Activated naive CD8-positive, alpha-beta T cell treated with anti-CD3 and anti-CD28 coated beads, Interleukin-2, amount 50 U/mL, for 24 hours (primary cell): ENCODE measurements around the gene RUNX3.

Source experiments
- ATAC-seq: fragments of 150-1000 bp; cut with Tn5 transposase; one replicate; pipeline ENCODE4 v1.10.0; 2021
- DNase-seq: peaks from one replicate; pipeline ENCODE4 v3.0.0; 2021
- H3K27ac Mint-ChIP-seq: one replicate; pipeline ENCODE4 v1.8.0; 2021; ENCODE audit warnings: mild to moderate bottlenecking, mixed read lengths
- H3K27me3 Mint-ChIP-seq: one replicate; pipeline ENCODE4 v1.8.0; 2021; ENCODE audit warnings: mixed read lengths
- H3K36me3 Mint-ChIP-seq: one replicate; pipeline ENCODE4 v1.8.0; 2021; ENCODE audit warnings: low read depth, mixed read lengths
- H3K4me1 Mint-ChIP-seq: one replicate; pipeline ENCODE4 v1.8.0; 2021; ENCODE audit warnings: mixed read lengths
- H3K4me3 Mint-ChIP-seq: one replicate; pipeline ENCODE4 v1.8.0; 2021; ENCODE audit warnings: mild to moderate bottlenecking, moderate library complexity, mixed read lengths
- H3K9me3 Mint-ChIP-seq: one replicate; pipeline ENCODE4 v1.8.0; 2021; ENCODE audit warnings: mixed read lengths

RUNX3 gene

GRCh38 chr1:24945354-24946326 is 15.6 kb upstream of the RUNX3 start:
- DNase-seq = no peak
- Mint-ChIP-seq H3K36me3 (peaks cover 68% of the 10 kb centered on the region), H3K27me3 (no peaks in the 10 kb centered on the region), H3K9me3 (no peaks in the 10 kb centered on the region), H3K27ac (no peak overlapping the region), H3K4me3 (no peak overlapping the region), H3K4me1 (peaks cover 67% of the 10 kb centered on the region)
- no peak for ATAC-seq

- Mint-ChIP-seq H3K9me3 (no peaks in the 10 kb centered on the region), H3K27me3 (no peaks in the 10 kb centered on the region), H3K4me3 (no peak overlapping the region), H3K4me1 (peaks cover 67% of the 10 kb centered on the region), H3K36me3 (peaks cover 67% of the 10 kb centered on the region), H3K27ac (peak overlapping the region; percentile 74)
- ATAC-seq = no peak
- DNase-seq = no peak
Measured at GRCh38 chr1:24944318-24944717, 14.2 kb upstream of the RUNX3 start.

GRCh38 chr1:24942789-24943188 is 12.7 kb upstream of the RUNX3 start:
- ATAC-seq (no peak), DNase-seq (no peak)
- H3K27ac Mint-ChIP-seq = no peak overlapping the region
- H3K4me3 Mint-ChIP-seq = no peak overlapping the region
- H3K36me3 Mint-ChIP-seq = peaks cover 68% of the 10 kb centered on the region
- no peaks in the 10 kb centered on the region for H3K27me3 Mint-ChIP-seq
- H3K4me1 Mint-ChIP-seq = peaks cover 68% of the 10 kb centered on the region
- H3K9me3 Mint-ChIP-seq = no peaks in the 10 kb centered on the region

- Mint-ChIP-seq H3K27me3 (no peaks in the 10 kb centered on the region), H3K27ac (peak overlapping the region; percentile 74), H3K4me1 (peaks cover 70% of the 10 kb centered on the region), H3K36me3 (peaks cover 70% of the 10 kb centered on the region), H3K9me3 (no peaks in the 10 kb centered on the region), H3K4me3 (no peak overlapping the region)
- ATAC-seq = no peak
- DNase-seq = no peak
Measured at GRCh38 chr1:24941564-24941963, 11.5 kb upstream of the RUNX3 start.

- Mint-ChIP-seq H3K4me3 (peak overlapping the region; percentile 6), H3K27me3 (no peaks in the 10 kb centered on the region), H3K9me3 (no peaks in the 10 kb centered on the region), H3K4me1 (peaks cover 79% of the 10 kb centered on the region), H3K36me3 (peaks cover 73% of the 10 kb centered on the region), H3K27ac (peak overlapping the region; percentile 34)
- no peak for ATAC-seq
- no peak for DNase-seq
Measured at GRCh38 chr1:24940231-24940630, 10.2 kb upstream of the RUNX3 start.

- H3K4me3 Mint-ChIP-seq = peak overlapping the region; percentile 6
- ATAC-seq (no peak), DNase-seq (no peak)
- peaks cover 70% of the 10 kb centered on the region for H3K36me3 Mint-ChIP-seq
- peaks cover 82% of the 10 kb centered on the region for H3K4me1 Mint-ChIP-seq
- H3K27ac Mint-ChIP-seq = peak overlapping the region; percentile 34
- no peaks in the 10 kb centered on the region for H3K27me3 Mint-ChIP-seq
- no peaks in the 10 kb centered on the region for H3K9me3 Mint-ChIP-seq
Measured at GRCh38 chr1:24939675-24940193, 9.7 kb upstream of the RUNX3 start.

- peak overlapping the region; percentile 56 for H3K27ac Mint-ChIP-seq
- peaks cover 70% of the 10 kb centered on the region for H3K36me3 Mint-ChIP-seq
- peaks cover 83% of the 10 kb centered on the region for H3K4me1 Mint-ChIP-seq
- H3K4me3 Mint-ChIP-seq = peak overlapping the region; percentile 17
- no peaks in the 10 kb centered on the region for H3K27me3 Mint-ChIP-seq
- ATAC-seq = no peak
- DNase-seq = no peak
- no peaks in the 10 kb centered on the region for H3K9me3 Mint-ChIP-seq
Measured at GRCh38 chr1:24939040-24939674, 9.1 kb upstream of the RUNX3 start.

GRCh38 chr1:24938276-24938675 is 8.2 kb upstream of the RUNX3 start:
- H3K36me3 Mint-ChIP-seq = peaks cover 68% of the 10 kb centered on the region
- H3K4me3 Mint-ChIP-seq = no peak overlapping the region
- H3K27ac Mint-ChIP-seq = peak overlapping the region; percentile 89

GRCh38 chr1:24936684-24937083 is 6.6 kb upstream of the RUNX3 start:
- Mint-ChIP-seq H3K27me3 (no peaks in the 10 kb centered on the region), H3K27ac (peak overlapping the region; percentile 89), H3K4me1 (peaks cover 91% of the 10 kb centered on the region), H3K9me3 (no peaks in the 10 kb centered on the region), H3K36me3 (peaks cover 71% of the 10 kb centered on the region), H3K4me3 (no peak overlapping the region)
- DNase-seq (no peak), ATAC-seq (no peak)

More at GRCh38 chr1:24938276-24938675, 8.2 kb upstream of the RUNX3 start:
- H3K9me3 Mint-ChIP-seq = no peaks in the 10 kb centered on the region
- no peaks in the 10 kb centered on the region for H3K27me3 Mint-ChIP-seq
- no peak for DNase-seq
- ATAC-seq = no peak
- H3K4me1 Mint-ChIP-seq = peaks cover 86% of the 10 kb centered on the region

GRCh38 chr1:24935615-24936484 is 5.8 kb upstream of the RUNX3 start:
- Mint-ChIP-seq H3K4me3 (peak overlapping the region; percentile 50), H3K27me3 (no peaks in the 10 kb centered on the region), H3K27ac (peak overlapping the region; percentile 89), H3K4me1 (peaks cover 93% of the 10 kb centered on the region), H3K36me3 (peaks cover 69% of the 10 kb centered on the region), H3K9me3 (no peaks in the 10 kb centered on the region)
- DNase-seq = no peak
- ATAC-seq = no peak

- peaks cover 64% of the 10 kb centered on the region for H3K36me3 Mint-ChIP-seq
Measured at GRCh38 chr1:24935196-24935526, 5.1 kb upstream of the RUNX3 start.

GRCh38 chr1:24934310-24935195 is 4.5 kb upstream of the RUNX3 start:
- DNase-seq = no peak
- Mint-ChIP-seq H3K27me3 (no peaks in the 10 kb centered on the region), H3K36me3 (peaks cover 59% of the 10 kb centered on the region), H3K9me3 (no peaks in the 10 kb centered on the region), H3K27ac (peak overlapping the region; percentile 89), H3K4me3 (peak overlapping the region; percentile 73), H3K4me1 (peaks cover 88% of the 10 kb centered on the region)
- no peak for ATAC-seq

More at GRCh38 chr1:24935196-24935526, 5.1 kb upstream of the RUNX3 start:
- no peaks in the 10 kb centered on the region for H3K9me3 Mint-ChIP-seq
- H3K4me1 Mint-ChIP-seq = peaks cover 92% of the 10 kb centered on the region
- no peaks in the 10 kb centered on the region for H3K27me3 Mint-ChIP-seq
- DNase-seq (no peak), ATAC-seq (no peak)
- H3K4me3 Mint-ChIP-seq = peak overlapping the region; percentile 50
- H3K27ac Mint-ChIP-seq = peak overlapping the region; percentile 89

- peak overlapping the region; percentile 73 for H3K4me3 Mint-ChIP-seq
- H3K27me3 Mint-ChIP-seq = no peaks in the 10 kb centered on the region
- H3K36me3 Mint-ChIP-seq = peaks cover 57% of the 10 kb centered on the region
- no peaks in the 10 kb centered on the region for H3K9me3 Mint-ChIP-seq
- peak overlapping the region; percentile 89 for H3K27ac Mint-ChIP-seq
- DNase-seq (no peak), ATAC-seq (no peak)
- H3K4me1 Mint-ChIP-seq = peaks cover 80% of the 10 kb centered on the region
Measured at GRCh38 chr1:24933468-24933867, 3.4 kb upstream of the RUNX3 start.
